GM04503 (cell line): Measurements from ENCODE around the gene MDGA2.

Experiments used
- DNase-seq: peaks from one replicate; pipeline ENCODE4 v3.0.0-alpha.2; 2012; ENCODE audit warnings: low read depth

Gene MDGA2

DNA sequence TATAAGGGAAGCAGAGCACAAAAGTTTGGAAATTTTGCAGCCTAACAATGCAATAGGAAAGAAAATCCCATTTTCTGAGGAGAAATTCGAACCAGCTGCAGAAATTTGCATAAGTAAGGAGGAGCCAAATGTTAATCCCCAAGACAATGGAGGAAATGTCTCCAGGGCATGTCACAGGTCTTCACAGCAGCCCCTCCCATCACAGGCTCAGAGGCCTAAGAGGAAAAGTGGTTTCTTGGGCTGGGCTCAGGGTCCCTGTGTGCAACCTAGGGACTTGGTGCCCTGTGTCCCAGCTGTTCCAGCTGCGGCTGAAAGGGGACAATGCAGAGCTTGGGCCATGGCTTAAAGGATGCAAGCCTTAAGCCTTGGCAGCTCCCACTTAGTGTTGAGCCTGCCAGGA lies 190.0 kb downstream of the MDGA2 start:
- no peak for DNase-seq

DNA sequence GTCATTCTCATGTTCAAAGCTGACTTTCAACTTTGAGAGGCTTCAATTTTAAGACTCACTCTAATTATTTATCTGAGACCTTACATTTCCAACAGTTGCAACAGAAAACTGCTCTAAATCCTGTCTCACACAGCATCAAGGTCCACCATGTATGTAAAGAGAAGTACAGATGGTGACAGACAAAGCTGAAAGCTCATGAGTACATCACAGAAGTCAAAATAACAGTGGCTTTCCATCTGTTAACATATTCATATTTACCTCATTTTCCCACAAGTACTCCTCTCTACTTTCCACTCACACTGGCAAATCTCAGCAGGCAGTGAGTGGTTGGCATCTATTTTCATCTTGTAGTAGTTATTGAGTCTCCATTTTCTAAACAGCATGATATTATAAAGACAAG lies 192.0 kb downstream of the MDGA2 start:
- no peak for DNase-seq

DNA sequence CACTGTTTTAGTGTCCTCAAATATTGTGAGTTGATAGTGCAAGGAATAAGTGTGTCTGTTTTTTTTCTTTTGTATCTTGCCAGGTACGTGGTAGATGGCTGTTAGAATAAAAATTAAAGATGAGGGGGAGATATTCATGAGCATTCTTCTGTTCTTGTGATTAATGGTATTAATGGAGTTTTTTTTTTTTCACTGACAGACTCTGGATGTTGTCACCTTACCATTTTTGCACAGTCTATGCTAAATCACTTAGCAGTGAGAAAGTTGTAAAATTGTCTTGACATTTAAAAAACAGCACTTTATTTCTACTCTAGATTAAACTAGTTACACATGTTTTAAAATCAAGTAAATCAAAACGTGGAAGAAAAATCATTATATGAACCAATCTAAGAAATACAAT lies 204.3 kb downstream of the MDGA2 start:
- DNase-seq = no peak

DNA sequence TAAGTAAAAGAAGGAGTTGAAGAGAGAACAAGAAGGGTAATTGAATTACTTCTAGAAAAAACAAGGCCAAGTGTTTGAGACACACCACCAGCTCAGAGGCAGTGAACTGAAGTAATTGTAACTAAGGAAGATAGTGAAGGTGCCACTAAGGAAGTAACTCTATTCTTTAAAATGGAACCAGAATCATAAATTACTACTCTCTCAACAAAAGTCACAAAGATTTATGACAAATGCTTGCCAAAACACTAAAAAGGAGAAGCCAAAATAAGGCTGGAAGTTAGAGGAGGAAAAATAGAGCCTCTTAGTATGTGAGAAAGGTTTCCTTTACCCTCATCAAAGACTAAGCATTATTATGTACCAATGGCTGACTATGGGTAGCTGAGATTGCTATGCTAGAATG lies 208.5 kb downstream of the MDGA2 start:
- no peak for DNase-seq

DNA sequence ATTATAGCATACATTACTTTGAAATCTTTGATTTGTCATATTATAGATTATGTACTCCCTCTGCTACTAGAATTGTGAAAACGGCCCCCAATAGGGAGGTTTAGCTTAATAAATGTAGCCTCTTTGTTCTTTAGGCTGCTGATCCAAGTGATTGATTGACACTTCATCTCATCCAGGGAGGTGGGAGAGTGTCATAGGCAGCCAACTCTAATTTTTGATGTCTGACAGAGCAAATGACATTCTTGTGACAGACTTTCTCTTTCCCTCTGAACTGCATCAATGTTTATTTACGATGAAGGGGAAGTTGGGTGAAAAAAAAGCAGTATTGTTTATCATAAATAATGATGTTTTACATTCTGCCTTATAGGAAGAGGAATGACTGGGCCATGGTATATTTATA lies 221.4 kb downstream of the MDGA2 start:
- no peak for DNase-seq

DNA sequence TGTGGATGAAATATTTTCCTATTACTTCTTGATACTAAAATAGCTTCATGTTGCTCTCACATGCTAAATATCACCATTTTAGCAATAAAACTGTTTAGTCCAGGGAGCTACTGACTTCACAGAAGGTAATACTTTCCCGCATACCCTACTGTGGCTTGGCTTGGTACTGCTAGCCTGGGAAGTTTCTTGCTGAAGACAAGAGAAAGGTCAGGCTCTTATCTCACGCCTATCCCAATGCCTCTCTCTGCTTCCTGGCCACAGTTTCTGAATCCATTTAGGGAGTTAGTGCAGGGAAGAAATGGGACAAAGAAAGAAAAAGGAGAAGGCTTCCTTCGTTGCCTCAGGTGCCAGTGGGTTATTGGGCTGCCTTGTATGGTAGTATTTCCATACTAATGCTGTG lies 228.3 kb downstream of the MDGA2 start:
- no peak for DNase-seq

DNA sequence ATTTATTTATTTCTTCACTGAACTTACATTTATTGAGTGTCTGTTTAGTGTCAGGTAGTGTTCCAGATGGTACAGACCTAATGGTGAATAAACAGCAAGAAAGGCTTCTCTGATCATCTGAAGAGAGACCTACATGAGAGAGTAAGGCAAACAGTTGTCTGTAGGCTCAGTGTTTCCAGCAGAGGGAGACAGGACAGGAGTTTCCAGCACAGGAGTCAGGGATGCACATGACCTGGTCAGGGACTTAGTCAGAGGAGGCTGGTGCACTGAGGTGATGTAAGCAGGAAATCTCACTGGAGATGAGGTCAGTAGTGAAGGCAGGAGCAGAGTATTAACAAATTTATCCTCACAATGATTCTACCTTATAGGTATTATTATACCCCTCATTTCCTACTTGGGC lies 233.2 kb downstream of the MDGA2 start:
- DNase-seq = no peak

DNA sequence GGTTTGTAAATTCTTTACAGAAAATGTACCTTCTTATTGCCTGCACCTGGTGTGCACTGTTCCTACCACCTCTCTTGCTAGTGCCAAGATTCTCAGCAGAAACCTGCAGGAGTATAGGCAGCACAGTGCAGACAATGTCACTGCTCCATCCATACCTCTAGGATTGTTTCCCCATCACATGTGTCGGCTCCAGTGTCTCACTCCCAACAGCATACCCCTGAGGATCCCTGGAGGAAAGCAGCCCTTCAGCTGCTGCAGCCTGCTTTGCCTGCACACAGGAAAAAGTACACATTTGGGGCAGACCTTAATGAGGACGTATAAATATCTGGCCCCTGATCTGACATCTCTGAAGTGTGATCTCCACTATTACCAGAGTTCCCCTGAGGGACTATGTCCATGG lies 235.5 kb downstream of the MDGA2 start:
- no peak for DNase-seq

DNA sequence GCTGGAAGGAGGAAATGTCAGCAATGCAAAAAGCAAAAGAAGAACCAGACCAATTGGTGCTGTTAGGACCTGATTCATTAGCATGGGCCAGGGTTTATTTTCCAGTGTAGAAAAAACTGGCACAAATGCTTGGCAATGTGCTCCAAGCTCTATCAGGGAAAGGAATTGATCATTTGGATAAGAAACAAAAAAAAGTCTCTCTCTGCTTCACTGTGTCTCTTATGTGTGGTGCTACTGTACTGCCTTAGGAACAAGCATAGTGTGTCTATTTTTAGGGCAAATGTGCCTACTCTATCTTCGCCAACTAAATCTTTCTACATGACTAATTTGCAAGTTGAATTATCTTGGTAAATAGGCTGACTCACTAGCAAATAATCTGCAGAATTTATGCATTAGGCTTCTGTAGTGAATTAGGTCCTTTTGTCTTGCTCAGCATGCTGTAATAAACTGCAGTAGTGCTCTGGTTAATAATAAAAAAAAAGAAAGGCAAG lies 236.7 kb downstream of the MDGA2 start:
- DNase-seq = no peak

DNA sequence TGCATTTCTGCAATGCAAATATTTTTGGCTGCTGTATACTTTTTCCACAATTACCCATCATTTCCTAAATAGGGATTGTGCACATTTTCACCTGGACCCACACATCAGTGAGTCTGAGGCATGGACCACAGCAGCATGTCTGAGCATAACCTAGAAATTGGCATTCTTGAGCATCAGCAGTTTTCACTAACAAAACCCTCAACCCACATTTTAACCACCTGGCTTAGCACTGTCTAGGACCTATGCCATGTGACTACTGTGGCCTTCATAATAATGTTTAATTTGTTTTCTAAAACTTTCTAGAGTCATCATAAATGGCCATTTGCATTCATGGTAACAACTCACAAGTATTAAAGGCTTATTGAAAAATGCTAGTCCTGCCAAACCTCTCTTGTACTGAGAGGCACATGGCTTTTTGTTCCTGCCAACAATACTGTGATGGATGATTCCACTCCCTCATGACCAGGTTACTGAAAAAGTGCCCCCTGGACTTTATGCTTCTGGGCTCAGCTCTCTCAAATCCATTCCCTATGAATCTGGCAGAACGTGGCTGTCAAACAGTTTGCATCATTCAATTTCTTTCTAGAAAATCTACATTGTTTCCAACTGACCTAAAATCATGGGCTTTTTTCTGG lies 240.0 kb downstream of the MDGA2 start:
- no peak for DNase-seq

DNA sequence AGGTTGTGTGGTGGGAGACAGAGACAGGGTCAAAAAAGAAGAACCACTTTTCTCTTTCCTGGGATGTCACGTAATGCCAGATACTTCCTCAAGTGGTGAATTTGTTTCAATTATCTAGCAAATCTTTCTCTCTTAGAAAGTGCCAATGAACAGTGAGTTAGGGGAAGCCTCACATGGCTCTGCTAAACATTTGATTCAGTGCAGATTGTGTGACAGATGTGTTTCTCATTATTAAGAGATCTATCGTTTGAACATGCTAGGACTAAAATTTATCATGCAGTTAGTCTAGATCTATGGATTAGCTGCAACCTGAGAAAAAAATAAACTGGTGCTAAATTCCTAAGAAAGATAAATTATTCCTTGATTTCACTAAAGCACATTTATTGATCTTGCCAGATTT lies 247.8 kb downstream of the MDGA2 start:
- no peak for DNase-seq

DNA sequence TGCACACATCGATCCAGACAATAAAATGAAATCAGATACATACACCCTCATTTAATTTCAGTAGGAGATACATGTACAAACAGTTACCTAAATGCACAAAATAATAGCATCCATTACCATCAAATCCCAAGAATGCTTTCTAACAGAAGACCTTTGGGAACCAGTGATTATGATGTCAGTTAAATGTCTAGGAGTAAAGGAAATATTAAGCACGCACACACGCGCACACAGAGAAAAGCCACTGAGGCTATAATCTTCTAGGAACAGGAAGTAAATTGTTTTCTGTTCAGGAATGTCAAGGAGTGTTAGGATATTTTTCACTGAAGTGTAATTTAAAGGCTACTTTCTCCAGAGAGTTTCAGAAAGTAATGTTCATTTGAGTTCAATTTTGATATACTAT lies 250.1 kb downstream of the MDGA2 start:
- no peak for DNase-seq

DNA sequence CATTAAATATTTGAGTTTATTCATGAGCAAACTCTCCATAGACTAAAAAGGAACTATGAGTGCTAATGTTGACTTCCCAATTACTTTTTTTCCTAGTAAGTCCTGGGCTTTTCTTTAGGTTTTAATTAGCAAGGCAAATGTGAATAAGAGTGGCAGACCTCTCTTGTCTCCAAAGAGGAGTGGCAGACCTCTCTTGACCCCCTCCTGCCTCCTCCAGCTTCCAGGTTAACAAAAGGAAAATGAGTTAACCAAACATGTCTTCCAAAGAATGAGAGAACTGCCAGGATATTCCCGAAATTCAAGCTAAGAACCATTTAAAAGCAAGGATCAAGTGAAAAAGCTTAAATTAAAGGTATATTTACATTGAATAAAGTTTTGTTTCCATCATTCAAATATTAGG lies 253.2 kb downstream of the MDGA2 start:
- DNase-seq = no peak

DNA sequence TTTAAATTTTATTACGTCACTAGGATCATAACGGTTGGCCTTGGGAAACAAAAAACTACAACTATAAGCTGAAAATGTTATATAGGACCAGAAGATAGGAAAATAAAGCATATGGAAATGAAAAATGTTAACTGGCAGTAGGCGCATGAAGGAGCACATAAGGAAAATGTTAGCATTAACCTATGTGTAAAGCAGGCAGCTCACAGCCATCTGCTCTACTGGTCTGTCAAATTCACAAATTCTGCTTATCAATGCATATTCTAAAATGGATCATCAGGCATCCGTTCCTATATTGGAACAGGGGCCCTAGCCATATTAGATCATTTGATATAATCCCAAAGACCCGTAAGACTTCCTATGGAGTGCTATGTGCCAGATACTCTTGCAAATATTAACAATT lies 263.9 kb downstream of the MDGA2 start:
- DNase-seq = no peak

DNA sequence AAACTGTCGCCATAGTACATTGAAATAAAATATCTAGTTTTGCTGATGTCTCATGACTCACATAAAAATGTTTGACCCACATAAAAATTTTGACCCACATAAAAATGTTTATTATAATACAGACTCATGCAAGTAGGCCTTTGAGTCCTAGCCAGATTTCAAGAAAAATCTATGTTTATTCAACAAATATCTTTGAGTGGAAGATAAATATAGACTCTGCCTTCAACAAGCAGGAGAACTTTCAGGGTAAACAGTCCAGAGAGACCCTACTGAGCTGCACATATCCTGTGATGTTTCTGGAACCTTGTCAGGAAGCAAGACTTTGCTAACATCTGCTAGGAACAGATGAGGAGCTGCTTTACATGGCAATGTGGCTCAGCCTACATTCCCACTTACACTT lies 283.1 kb downstream of the MDGA2 start:
- no peak for DNase-seq

DNA sequence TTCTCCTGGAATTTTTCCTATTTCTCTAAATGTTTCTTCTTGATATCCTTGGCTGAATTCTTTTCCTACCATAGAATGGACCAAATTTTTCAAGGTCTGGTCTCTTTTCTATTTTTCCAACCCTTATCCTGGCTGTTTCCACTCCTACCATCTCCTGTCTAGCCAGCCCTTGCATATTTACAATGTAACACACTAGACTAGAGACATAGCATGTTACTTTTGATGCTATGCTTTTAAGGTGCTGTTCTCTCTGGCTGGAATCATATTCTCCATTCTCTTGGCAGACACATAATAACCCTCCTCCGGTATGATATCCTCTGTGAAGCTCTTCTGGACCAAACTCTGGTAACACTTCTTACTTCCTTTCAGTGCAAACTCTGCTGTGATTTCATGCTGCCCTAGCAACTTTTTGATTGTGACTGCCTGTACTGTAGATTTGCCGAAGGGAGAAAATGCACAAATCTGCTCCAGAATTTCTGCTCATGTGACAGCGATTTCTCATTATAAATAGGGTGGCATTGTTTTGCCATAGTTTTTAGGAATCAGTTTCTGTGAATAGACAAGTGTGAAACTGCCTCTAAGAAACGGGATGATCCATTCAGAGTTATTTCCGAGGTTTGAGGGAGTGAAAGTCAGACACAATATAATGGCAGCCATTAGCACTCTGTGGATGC lies 284.4 kb downstream of the MDGA2 start:
- DNase-seq = no peak

DNA sequence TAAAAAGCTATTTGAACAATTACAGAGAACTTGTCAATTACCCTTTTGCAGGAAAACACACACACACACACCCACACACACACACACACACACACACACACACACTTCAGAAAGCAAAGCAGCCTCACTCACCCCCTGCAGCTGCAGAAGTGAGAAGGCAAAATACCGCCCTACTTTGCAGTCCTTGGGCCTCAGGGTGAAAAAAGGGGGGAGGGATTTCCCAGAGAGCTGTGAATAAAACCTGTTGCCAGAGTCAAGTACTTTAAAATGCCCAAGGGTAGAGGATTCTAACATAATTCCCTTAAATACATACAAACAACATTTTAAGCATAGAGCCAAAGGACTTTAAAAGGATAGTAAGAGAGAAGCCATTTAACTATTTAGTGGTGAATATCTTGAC lies 285.9 kb downstream of the MDGA2 start:
- DNase-seq = no peak

DNA sequence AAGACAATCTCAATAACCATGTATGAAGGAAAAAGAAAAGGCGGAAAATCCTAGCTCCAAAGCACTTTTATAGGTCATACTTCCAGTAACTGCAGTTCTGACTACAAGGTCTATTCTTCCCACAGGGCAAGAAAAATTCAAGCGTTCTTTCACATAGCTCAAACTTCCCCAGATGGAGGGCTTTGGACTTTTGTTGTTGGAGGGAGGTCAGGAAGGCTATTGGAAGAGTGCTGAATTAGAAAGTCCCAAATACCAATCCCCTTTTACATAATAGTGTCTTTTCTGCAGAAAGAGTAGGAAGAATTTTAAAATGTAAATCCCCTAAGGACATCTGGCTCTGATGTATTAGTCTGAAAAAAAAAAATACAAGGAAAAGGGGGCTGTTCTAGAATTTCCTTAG lies 309.4 kb downstream of the MDGA2 start:
- no peak for DNase-seq

DNA sequence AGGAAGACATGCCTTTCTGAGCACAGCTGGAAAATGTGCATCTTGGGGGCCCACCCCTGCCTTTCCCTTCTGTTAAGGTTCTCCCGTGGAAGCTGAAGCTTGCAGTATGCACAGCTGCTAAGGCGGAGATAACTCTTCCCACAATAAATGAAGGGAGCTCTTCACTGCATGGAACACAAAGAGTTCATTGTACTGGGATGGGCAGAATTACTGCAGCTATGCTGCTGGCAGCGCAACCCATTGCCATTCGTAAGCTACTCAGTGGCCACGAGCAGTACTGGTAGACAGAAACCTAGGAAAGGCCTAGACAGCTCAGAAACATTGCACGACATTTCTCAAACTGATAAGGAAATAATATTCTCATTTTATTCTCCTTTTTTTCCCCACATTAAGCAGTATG lies 310.2 kb downstream of the MDGA2 start:
- DNase-seq = no peak

DNA sequence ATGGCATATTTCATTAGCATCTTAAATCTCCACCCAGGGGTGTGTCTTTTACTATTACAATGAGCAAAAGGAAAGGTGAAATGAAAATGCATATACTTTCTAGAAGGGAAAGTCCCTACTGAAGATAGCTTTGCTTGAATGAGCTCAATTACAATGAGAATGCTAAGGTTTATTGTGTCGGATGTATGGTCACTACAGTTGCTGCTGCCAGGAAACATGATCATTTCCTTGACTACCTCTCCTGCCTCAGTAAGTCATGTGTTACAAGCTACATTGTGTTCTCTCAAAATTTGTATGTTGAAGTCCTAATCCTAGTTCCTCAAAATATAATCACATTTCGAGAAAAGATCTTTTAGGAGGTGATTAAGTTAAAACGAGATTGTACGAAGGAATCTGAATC lies 322.2 kb downstream of the MDGA2 start:
- DNase-seq = no peak

DNA sequence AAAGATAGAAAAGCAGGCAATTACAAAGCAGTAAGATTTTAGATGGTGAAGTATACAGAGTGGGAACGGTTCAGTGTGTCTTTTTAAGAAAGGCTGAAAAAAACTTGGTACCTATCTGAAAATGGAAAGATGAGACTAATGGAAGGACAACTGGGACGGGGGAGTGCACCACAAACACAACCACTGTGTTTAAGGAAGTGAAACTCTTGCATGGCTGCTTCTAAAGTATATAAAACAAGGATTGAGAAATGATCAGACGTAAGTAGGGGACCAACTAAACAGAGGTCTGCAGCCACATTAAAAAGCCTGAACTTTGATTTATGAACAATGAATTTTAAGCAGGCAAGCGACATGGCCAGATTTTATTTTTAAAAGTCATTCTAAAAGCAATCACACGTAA lies 328.6 kb downstream of the MDGA2 start:
- DNase-seq = no peak

DNA sequence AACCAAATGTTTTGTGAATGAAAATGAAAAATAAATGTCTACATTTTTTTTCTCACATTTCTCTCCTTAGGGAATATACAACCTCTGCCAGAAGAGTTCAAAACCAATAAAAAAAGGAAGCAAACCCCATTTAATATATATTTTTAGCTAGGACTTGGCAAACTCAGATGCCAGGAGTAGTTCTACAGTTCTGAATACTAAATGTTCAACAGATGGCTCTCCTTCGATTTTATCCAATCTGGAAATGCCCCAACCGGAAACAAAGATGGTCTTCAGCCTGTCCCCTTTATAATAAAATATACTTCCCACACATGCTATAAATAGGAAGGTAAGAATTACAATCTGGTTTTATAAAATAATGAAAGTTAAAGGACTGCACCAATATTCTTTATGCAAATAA lies 330.4 kb downstream of the MDGA2 start:
- no peak for DNase-seq

DNA sequence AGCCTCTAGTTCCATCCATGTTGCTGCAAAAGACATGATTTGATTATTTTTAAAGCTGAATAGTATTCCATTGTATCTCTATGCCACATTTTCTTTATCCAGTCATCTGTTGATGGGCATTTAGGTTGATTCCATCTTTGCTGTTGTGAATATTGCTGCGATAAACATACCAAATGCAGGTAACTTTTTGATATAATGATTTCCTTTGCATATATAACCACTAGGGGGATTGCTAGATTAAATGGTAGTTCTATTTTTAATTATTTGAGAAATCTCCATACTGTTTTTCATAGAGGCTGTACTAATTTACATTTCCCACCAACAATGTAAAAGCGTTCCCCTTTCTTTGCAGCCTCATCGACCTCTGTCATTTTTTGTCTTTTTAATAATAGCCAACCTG lies 342.5 kb downstream of the MDGA2 start:
- no peak for DNase-seq

DNA sequence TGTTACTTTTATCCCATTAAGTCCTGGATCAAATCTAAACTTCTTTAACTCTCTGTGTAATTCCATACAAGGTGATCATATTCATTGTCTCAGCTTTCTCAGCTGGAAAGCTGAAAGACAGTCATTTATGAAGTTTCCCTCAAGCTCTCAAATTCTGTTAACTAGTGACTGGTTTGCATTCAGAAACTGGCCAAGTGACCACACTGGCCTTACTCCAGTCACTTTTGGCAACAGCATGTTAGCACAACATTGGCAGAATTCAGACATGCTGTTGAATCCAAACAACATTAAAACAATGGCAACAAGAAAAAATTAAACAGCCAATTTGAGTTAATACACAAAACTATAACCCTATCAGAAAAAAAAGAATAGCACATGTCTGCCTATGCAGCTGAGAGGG lies 343.3 kb downstream of the MDGA2 start:
- DNase-seq = no peak
